Epithelial cell of esophagus (primary cell): ENCODE data around the gene ARFGEF3.
"Not testable (repeated sequence)": the region's sequence is repeated elsewhere in the genome, so short reads cannot be mapped to it uniquely, and the experiment has no call there.

Experiments
- DNase-seq: peaks from one replicate; pipeline ENCODE4 v3.0.0; 2010; ENCODE audit warnings: low read depth
- H3K4me3 ChIP-seq: 2 replicates; pipeline ENCODE4 v1.5.1; 2011; ENCODE audit warnings: mild to moderate bottlenecking, low read length, control low read depth
- CTCF ChIP-seq: IDR thresholded peaks from 2 replicates; pipeline ENCODE4 v1.5.1; 2011; ENCODE audit warnings: low read depth, mild to moderate bottlenecking, low read length, control low read depth, inconsistent platforms; ENCODE audit not compliant: insufficient read depth; ENCODE audit errors: missing control alignments

The ARFGEF3 gene

GRCh38 chr6:138117376-138117914 lies 44.3 kb upstream of the ARFGEF3 start:
- H3K4me3 ChIP-seq, result no peak overlapping the region
- DNase-seq, result no peak
- TF ChIP-seq CTCF, result no peak

- not testable (repeated sequence) for DNase-seq, H3K4me3 ChIP-seq
Observed at GRCh38 chr6:138119229-138119628, 42.5 kb upstream of the ARFGEF3 start.

- TF ChIP-seq CTCF, result no peak
- no peak overlapping the region for H3K4me3 ChIP-seq
- no peak for DNase-seq
Observed at GRCh38 chr6:138119976-138120375, 41.8 kb upstream of the ARFGEF3 start.

- no peak overlapping the region for H3K4me3 ChIP-seq
- no peak for DNase-seq
- TF ChIP-seq CTCF, result no peak
Observed at GRCh38 chr6:138124096-138124495, 37.6 kb upstream of the ARFGEF3 start.

GRCh38 chr6:138128096-138128495 lies 33.6 kb upstream of the ARFGEF3 start:
- no peak for DNase-seq
- no peak for TF ChIP-seq CTCF
- no peak overlapping the region for H3K4me3 ChIP-seq

GRCh38 chr6:138129190-138129589 lies 32.5 kb upstream of the ARFGEF3 start:
- DNase-seq, result no peak
- no peak for TF ChIP-seq CTCF
- H3K4me3 ChIP-seq, result no peak overlapping the region

GRCh38 chr6:138142806-138143205 lies 18.9 kb upstream of the ARFGEF3 start:
- no peak for TF ChIP-seq CTCF
- no peak for DNase-seq

More at GRCh38 chr6:138142806-138143205, 18.9 kb upstream of the ARFGEF3 start:
- no peak overlapping the region for H3K4me3 ChIP-seq
